H9 (cell line): ENCODE results near the gene RPRD1A. TPM values are rescaled to one million over a fixed set of nuclear protein-coding genes. Genes with fewer than 3 reads are reported as not detected.

Experiments used
- DNase-seq: peaks from one replicate; pipeline ENCODE4 v3.0.0-alpha.2; 2017
- H2AFZ ChIP-seq: one replicate; pipeline ENCODE4 v1.6.1; 2013; ENCODE audit warnings: mild to moderate bottlenecking, low read length, control low read depth, moderate library complexity
- H2AK5ac ChIP-seq: 2 replicates; pipeline ENCODE4 v1.6.1; 2013; ENCODE audit warnings: low read length, control low read depth, mixed read lengths; ENCODE audit not compliant: insufficient read length
- H2BK120ac ChIP-seq: one replicate; pipeline ENCODE4 v1.6.1; 2013; ENCODE audit warnings: low read depth, mild to moderate bottlenecking, low read length, control low read depth, inconsistent platforms; ENCODE audit not compliant: poor library complexity, severe bottlenecking
- H2BK12ac ChIP-seq: 2 replicates; pipeline ENCODE4 v1.6.1; 2013; ENCODE audit warnings: low read length, control low read depth, mixed read lengths, low read depth; ENCODE audit not compliant: insufficient read length
- H2BK15ac ChIP-seq: 2 replicates; pipeline ENCODE4 v1.6.1; 2013; ENCODE audit warnings: low read depth, low read length, control low read depth
- H2BK20ac ChIP-seq: one replicate; pipeline ENCODE4 v1.6.1; 2013; ENCODE audit warnings: low read depth, mild to moderate bottlenecking, low read length, control low read depth, inconsistent platforms; ENCODE audit not compliant: poor library complexity, severe bottlenecking
- H2BK5ac ChIP-seq: 2 replicates; pipeline ENCODE4 v1.6.1; 2013; ENCODE audit warnings: low read length, control low read depth, mixed read lengths; ENCODE audit not compliant: insufficient read length
- H3K14ac ChIP-seq: 2 replicates; pipeline ENCODE4 v1.6.1; 2013; ENCODE audit warnings: low read length, control low read depth; ENCODE audit not compliant: insufficient read depth
- H3K18ac ChIP-seq: 2 replicates; pipeline ENCODE4 v1.6.1; 2013; ENCODE audit warnings: low read depth, mild to moderate bottlenecking, mixed read lengths, low read length, control low read depth; ENCODE audit not compliant: insufficient read length
- H3K23ac ChIP-seq: 2 replicates; pipeline ENCODE4 v1.6.1; 2013; ENCODE audit warnings: low read length, control low read depth, mixed read lengths, low read depth; ENCODE audit not compliant: insufficient read length
- H3K23me2 ChIP-seq: 2 replicates; pipeline ENCODE4 v1.6.1; 2013; ENCODE audit warnings: low read depth, mild to moderate bottlenecking, mixed read lengths, low read length, control low read depth; ENCODE audit not compliant: insufficient read length, poor library complexity, severe bottlenecking
- H3K27ac ChIP-seq: 2 replicates; pipeline ENCODE4 v1.5.1; 2013; ENCODE audit warnings: low read length, control low read depth, mixed read lengths, low read depth; ENCODE audit not compliant: insufficient read length
- H3K27me3 ChIP-seq: 2 replicates; pipeline ENCODE4 v1.6.1; 2013; ENCODE audit warnings: low read length, control low read depth, inconsistent platforms; ENCODE audit not compliant: insufficient read depth
- H3K4ac ChIP-seq: 2 replicates; pipeline ENCODE4 v1.6.1; 2013; ENCODE audit warnings: low read depth, mild to moderate bottlenecking, control low read depth, inconsistent platforms, low read length, moderate library complexity
- H3K4me1 ChIP-seq: 2 replicates; pipeline ENCODE4 v1.6.1; 2013; ENCODE audit warnings: low read length, control low read depth, inconsistent platforms; ENCODE audit not compliant: insufficient read depth
- H3K4me2 ChIP-seq: 2 replicates; pipeline ENCODE4 v1.6.1; 2013; ENCODE audit warnings: low read length, control low read depth, mixed read lengths; ENCODE audit not compliant: insufficient read length, insufficient read depth
- H3K56ac ChIP-seq: 2 replicates; pipeline ENCODE4 v1.6.1; 2013; ENCODE audit warnings: low read depth, mild to moderate bottlenecking, mixed read lengths, low read length, control low read depth; ENCODE audit not compliant: insufficient read length
- H3K79me1 ChIP-seq: 2 replicates; pipeline ENCODE4 v1.6.1; 2013; ENCODE audit warnings: low read depth, mild to moderate bottlenecking, moderate library complexity, low read length, control low read depth, inconsistent platforms; ENCODE audit not compliant: insufficient read depth, poor library complexity, severe bottlenecking
- H3K79me2 ChIP-seq: 2 replicates; pipeline ENCODE4 v1.6.1; 2013; ENCODE audit warnings: low read length, control low read depth, inconsistent platforms; ENCODE audit not compliant: insufficient read depth
- H3K9ac ChIP-seq: 2 replicates; pipeline ENCODE4 v1.6.1; 2013; ENCODE audit warnings: low read length, control low read depth, mixed read lengths; ENCODE audit not compliant: insufficient read length; ENCODE audit errors: extremely low read depth
- H3K9me3 ChIP-seq: one replicate; pipeline ENCODE4 v1.6.1; 2013; ENCODE audit warnings: low read depth, low read length, inconsistent platforms; ENCODE audit not compliant: control insufficient read depth
- H3T11ph ChIP-seq: one replicate; pipeline ENCODE4 v1.6.1; 2013; ENCODE audit warnings: mild to moderate bottlenecking, low read length, control low read depth, inconsistent platforms
- H4K20me1 ChIP-seq: one replicate; pipeline ENCODE4 v1.6.1; 2013; ENCODE audit not compliant: control insufficient read depth, insufficient read length, insufficient read depth
- H4K5ac ChIP-seq: 2 replicates; pipeline ENCODE4 v1.6.1; 2013; ENCODE audit warnings: low read depth, mild to moderate bottlenecking, mixed read lengths, low read length, control low read depth; ENCODE audit not compliant: insufficient read length
- H4K8ac ChIP-seq: replicated peaks from 2 replicates; pipeline ENCODE4 v1.6.1; 2013; ENCODE audit warnings: low read length, control low read depth, mixed read lengths, low read depth; ENCODE audit not compliant: insufficient read length
- H4K91ac ChIP-seq: 2 replicates; pipeline ENCODE4 v1.6.1; 2013; ENCODE audit warnings: low read depth, mild to moderate bottlenecking, moderate library complexity, mixed read lengths, low read length, control low read depth; ENCODE audit not compliant: insufficient read length
- H3K27ac Mint-ChIP-seq, 3 experiments: 2 replicates in 2 of 3; 3 replicates in 1 of 3; pipeline ENCODE4 v1.8.0; 2020 to 2021; ENCODE audit warnings: mixed read lengths in 3 of 3, mild to moderate bottlenecking in 1 of 3, moderate library complexity in 1 of 3
- H3K27me3 Mint-ChIP-seq: 2 replicates; pipeline ENCODE4 v1.8.0; 2021; ENCODE audit warnings: low read depth, mild to moderate bottlenecking, moderate library complexity, mixed read lengths
- H3K36me3 Mint-ChIP-seq, 3 experiments: 2 replicates in 2 of 3; 3 replicates in 1 of 3; pipeline ENCODE4 v1.8.0; 2020 to 2021; ENCODE audit warnings: low read depth in 3 of 3, mixed read lengths in 3 of 3; ENCODE audit not compliant: insufficient read depth in 1 of 3
- H3K4me1 Mint-ChIP-seq, 2 experiments: 2 replicates each; pipeline ENCODE4 v1.8.0; 2020; ENCODE audit warnings: mixed read lengths in 2 of 2
- H3K4me3 Mint-ChIP-seq, 2 experiments: 2 replicates in 1 of 2; 3 replicates in 1 of 2; pipeline ENCODE4 v1.8.0; 2020 to 2021; ENCODE audit warnings: mild to moderate bottlenecking in 2 of 2, mixed read lengths in 2 of 2, moderate library complexity in 1 of 2
- H3K9me3 Mint-ChIP-seq, 2 experiments: 2 replicates in 1 of 2; 3 replicates in 1 of 2; pipeline ENCODE4 v1.8.0; 2020; ENCODE audit warnings: mild to moderate bottlenecking in 2 of 2, mixed read lengths in 2 of 2, moderate library complexity in 1 of 2
- CTCF ChIP-seq: fragments of 200-600 bp; sonication (generic); conservative IDR thresholded peaks from 3 replicates; pipeline ENCODE4 v1.8.0; 2021; ENCODE audit warnings: antibody characterized with exemption, mild to moderate bottlenecking
- WGBS: extraction: QIAGEN DNeasy Blood & Tissue Kit; methylation state at CpG from one replicate; pipeline ENCODE4 v1.1.7; 2013; ENCODE audit warnings: missing lambda C conversion rate, low lambda C conversion rate, mixed read lengths; ENCODE audit not compliant: insufficient read length; ENCODE audit errors: extremely low coverage; 5-methylcytosine and 5-hydroxymethylcytosine counted together
- total RNA-seq: library from RNA; stranded (reverse); gene quantifications from 2 replicates; pipeline ENCODE4 v1.2.1, GENCODE V29; 2021

The RPRD1A gene
- total RNA-seq, 1 experiment from 2014 or later, result 107 TPM

- H2BK5ac ChIP-seq, result no peak overlapping the region
- no peak overlapping the region for H3K23ac ChIP-seq
- H3K4me1 ChIP-seq, result no peaks in the 10 kb centered on the region
- H2BK12ac ChIP-seq, result no peak overlapping the region
- no peak overlapping the region for H2BK20ac ChIP-seq
- no peak overlapping the region for H3K4ac ChIP-seq
- H4K91ac ChIP-seq, result no peak overlapping the region
- no peak overlapping the region for H3K27ac Mint-ChIP-seq
- no peak overlapping the region for H2BK120ac ChIP-seq
- H3K9me3 Mint-ChIP-seq, result no peaks in the 10 kb centered on the region; a peak in 1 of 5 replicates
- no peak overlapping the region for H3K18ac ChIP-seq
- H2AK5ac ChIP-seq, result no peak overlapping the region
- WGBS, result no CpG with 5 or more reads among the region's 6 CpGs
- H3K36me3 Mint-ChIP-seq, result peaks cover 0 to 2% (median 0%) of the 10 kb centered on the region in 3 experiments; a peak in 1 of 7 replicates
- H3K14ac ChIP-seq, result no peak overlapping the region
- no peaks in the 10 kb centered on the region for H4K20me1 ChIP-seq
- no peaks in the 10 kb centered on the region for H3K4me1 Mint-ChIP-seq
- no peak overlapping the region for H3K56ac ChIP-seq
- no peak overlapping the region for H3T11ph ChIP-seq
- no peak overlapping the region for H2BK15ac ChIP-seq
- no peaks in the 10 kb centered on the region for H3K27me3 ChIP-seq
- no peak for TF ChIP-seq CTCF
- H3K27me3 Mint-ChIP-seq, result peaks cover 4% of the 10 kb centered on the region
- H3K9me3 ChIP-seq, result no peaks in the 10 kb centered on the region
- no peak for DNase-seq
- H4K8ac ChIP-seq, result no peak overlapping the region
- no peaks in the 10 kb centered on the region for H3K79me1 ChIP-seq
- no peak overlapping the region for H2AFZ ChIP-seq
- no peak overlapping the region for H3K4me3 Mint-ChIP-seq
- no peak overlapping the region for H3K9ac ChIP-seq
- no peak overlapping the region for H4K5ac ChIP-seq
- H3K27ac ChIP-seq, result no peak overlapping the region
- no peaks in the 10 kb centered on the region for H3K79me2 ChIP-seq
- no peak overlapping the region for H3K4me2 ChIP-seq
- H3K23me2 ChIP-seq, result no peaks in the 10 kb centered on the region
Measured at GRCh38 chr18:36089001-36089400, 21.6 kb upstream of the RPRD1A start.
